ENCODE data around the gene RALGDS. TPM values are rescaled to one million over a fixed set of nuclear protein-coding genes. Genes with fewer than 3 reads are reported as not detected.
"Not testable (repeated sequence)": the region's sequence is repeated elsewhere in the genome, so short reads cannot be mapped to it uniquely, and the experiment has no call there.

RALGDS gene
- total and polyA plus RNA-seq, 4 donors: 67.4 to 134 (median 99.4) TPM

DNA sequence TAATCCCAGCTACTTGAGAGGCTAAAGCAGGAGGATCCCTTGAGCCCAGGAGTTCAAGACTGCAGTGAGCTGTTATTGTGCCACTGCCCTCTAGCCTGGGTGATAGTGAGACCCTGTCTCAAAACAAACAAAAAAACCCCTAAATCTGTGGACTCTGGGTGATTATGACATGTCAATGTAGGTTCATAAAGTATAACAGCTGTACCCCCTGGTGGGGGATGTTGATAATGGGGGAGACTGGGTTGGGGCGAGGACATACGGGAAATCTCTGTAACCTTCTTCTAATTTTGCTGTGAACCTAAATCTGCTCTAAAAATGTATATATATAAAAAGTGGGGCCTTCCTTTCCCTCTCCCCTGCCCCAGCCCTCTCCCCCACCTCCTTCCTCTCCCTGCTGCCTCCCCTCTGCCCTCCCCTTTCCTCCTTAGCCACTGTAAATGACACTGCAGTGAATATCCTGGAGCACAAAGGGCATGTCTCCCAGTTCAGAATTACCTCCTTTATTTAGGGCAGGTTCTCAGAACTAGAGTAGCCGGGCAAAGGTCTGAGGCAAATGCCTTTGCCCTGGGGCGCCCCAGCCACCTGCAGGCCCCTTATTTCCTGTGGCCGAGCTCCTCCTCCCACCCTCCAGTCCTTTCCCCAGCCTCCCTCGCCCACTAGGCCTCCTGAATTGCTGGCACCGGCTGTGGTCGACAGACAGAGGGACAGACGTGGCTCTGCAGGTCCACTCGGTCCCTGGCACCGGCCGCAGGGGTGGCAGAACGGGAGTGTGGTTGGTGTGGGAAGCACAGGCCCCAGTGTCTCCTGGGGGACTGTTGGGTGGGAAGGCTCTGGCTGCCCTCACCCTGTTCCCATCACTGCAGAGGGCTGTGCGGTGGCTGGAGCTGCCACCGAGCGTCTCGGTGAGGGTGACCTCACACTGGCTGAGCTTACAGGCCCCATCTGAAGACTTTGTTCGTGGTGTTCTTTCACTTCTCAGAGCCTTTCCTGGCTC is 40.0 kb downstream of the RALGDS start:
- not testable (repeated sequence) for H3K27ac ChIP-seq (ENCODE audit: low read depth, low read length); DNase-seq (ENCODE audit: low read depth in 4 of 6, low spot score in 6 of 6); H3K4me1 ChIP-seq (ENCODE audit: control insufficient read depth, insufficient read depth, low read length); H3K4me3 ChIP-seq (ENCODE audit: low read depth, low read length); H3K36me3 ChIP-seq (ENCODE audit: control insufficient read depth, insufficient read depth, low read length); H3K27me3 ChIP-seq (ENCODE audit: control insufficient read depth, insufficient read depth, low read length); H3K9me3 ChIP-seq (ENCODE audit: control insufficient read depth, insufficient read depth, low read length)
- 87% methylated on average over 2 of the region's 18 CpGs for WGBS (ENCODE audit: insufficient coverage)

DNA sequence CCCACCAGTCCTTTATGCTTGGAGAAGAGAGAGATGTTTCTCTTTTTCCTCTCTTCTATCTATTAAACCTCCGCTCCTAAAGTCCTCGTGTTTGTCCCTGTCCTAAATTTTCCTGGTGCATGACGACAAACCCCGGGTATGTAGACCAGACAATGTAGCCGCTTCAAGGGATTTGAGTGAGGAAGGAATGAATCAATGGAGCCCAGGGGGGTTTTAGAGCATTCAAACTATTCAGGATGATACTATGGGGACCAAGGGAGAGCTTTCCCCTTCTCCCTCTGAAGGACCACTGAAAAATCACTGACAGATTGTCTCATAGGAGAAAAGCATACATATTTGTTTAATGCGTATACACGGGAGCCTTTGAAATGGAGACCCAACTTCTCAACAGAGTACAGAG is 40.9 kb downstream of the RALGDS start:
- no peaks in the 10 kb centered on the region for H3K4me1 ChIP-seq (ENCODE audit: control insufficient read depth, insufficient read depth, low read length)
- H3K27me3 ChIP-seq (ENCODE audit: control insufficient read depth, insufficient read depth, low read length): no peaks in the 10 kb centered on the region
- H3K27ac ChIP-seq (ENCODE audit: low read depth, low read length): no peak overlapping the region
- no peaks in the 10 kb centered on the region for H3K9me3 ChIP-seq (ENCODE audit: control insufficient read depth, insufficient read depth, low read length)
- peak in 1 of 6 donors; percentile 9 for DNase-seq (ENCODE audit: low read depth in 4 of 6, low spot score in 6 of 6)
- 89% methylated on average over 2 of the region's 7 CpGs for WGBS (ENCODE audit: insufficient coverage)
- no peaks in the 10 kb centered on the region for H3K36me3 ChIP-seq (ENCODE audit: control insufficient read depth, insufficient read depth, low read length)
- no peak overlapping the region for H3K4me3 ChIP-seq (ENCODE audit: low read depth, low read length)

DNA sequence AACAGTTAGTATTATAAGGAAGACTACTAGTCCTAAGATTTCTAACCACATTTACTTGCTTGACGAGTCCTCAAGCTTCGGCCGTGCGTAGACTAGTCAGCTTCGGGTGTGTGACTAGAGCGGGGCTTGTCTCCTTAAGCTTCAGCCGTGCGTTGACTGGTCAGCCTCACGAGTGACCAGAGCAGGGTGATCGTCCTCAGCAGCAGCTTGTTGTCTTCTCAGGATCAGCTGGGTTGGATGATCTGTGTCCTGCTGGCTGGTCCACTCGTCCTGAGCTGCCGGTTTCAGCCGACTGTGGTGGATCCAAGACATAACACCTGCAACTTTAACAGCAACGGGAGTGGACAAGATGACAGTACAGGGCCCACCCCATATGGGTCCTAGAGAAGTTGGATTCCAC is 42.6 kb downstream of the RALGDS start:
- DNase-seq (ENCODE audit: low read depth in 4 of 6, low spot score in 6 of 6): no peak
- H3K27ac ChIP-seq (ENCODE audit: low read depth, low read length): no peak overlapping the region
- no peaks in the 10 kb centered on the region for H3K27me3 ChIP-seq (ENCODE audit: control insufficient read depth, insufficient read depth, low read length)
- H3K4me1 ChIP-seq (ENCODE audit: control insufficient read depth, insufficient read depth, low read length): no peaks in the 10 kb centered on the region
- no peaks in the 10 kb centered on the region for H3K36me3 ChIP-seq (ENCODE audit: control insufficient read depth, insufficient read depth, low read length)
- H3K4me3 ChIP-seq (ENCODE audit: low read depth, low read length): no peak overlapping the region
- 82% methylated on average over 14 of the region's 14 CpGs for WGBS (ENCODE audit: insufficient coverage)
- no peaks in the 10 kb centered on the region for H3K9me3 ChIP-seq (ENCODE audit: control insufficient read depth, insufficient read depth, low read length)

DNA sequence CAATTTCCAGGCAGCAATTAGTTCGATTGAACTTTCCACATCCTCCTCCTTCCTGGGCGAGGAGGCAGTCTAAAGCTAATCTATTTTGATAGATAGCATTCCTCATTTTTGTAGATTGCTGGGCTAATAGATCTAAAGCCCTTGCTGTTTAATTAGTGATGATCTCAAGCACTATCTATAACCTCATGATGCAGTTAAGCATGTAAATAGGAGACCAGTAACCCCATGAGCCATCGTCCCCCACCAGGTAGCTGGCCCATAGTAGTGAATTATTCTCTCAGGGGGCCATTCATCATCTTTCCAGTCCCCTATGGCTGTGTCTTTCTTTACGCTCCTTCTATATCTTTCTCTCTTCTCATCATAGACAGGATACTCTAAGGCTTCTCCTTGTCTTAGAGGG is 44.3 kb downstream of the RALGDS start:
- no peak for DNase-seq (ENCODE audit: low read depth in 4 of 6, low spot score in 6 of 6)
- no CpG with 5 or more reads among the region's 4 CpGs for WGBS (ENCODE audit: insufficient coverage)
- Histone ChIP-seq H3K9me3 (ENCODE audit: control insufficient read depth, insufficient read depth, low read length) (no peaks in the 10 kb centered on the region), H3K4me1 (ENCODE audit: control insufficient read depth, insufficient read depth, low read length) (no peaks in the 10 kb centered on the region), H3K27ac (ENCODE audit: low read depth, low read length) (no peak overlapping the region), H3K36me3 (ENCODE audit: control insufficient read depth, insufficient read depth, low read length) (peaks cover 3% of the 10 kb centered on the region), H3K27me3 (ENCODE audit: control insufficient read depth, insufficient read depth, low read length) (no peaks in the 10 kb centered on the region), H3K4me3 (ENCODE audit: low read depth, low read length) (no peak overlapping the region)

DNA sequence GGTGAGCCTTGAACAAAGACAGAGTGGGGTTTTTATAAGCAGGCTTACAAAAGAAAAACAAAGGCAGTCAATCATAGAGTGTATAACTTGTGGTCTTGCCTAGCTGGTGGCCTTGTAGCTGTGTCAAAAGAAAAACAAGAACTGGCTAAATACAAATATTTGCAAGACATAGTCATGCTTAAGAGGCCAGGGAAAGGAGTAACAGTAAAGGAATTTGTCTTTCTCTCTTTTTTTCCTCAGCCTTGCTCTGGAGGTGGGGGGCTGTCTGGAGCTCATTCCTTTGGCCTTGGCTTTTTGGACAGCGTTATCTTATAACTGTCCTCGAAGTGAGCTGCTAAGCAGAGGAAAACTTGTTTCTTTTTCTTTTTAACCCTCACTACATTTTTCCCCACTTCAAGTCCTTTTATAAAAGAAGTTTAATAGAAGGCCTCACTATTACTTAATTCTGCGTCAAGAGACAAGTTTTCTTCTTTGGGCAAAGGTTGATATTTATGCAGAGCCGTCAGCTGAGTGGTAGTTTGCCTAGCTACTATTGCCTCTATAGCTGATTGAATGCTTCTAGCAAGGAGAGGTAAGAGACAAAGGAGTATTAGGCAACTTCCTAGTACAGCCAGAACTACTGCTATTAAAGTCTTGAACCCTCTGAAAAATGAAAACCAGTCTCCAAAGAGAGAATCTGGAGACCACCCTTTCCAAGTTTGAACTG is 45.0 kb downstream of the RALGDS start:
- H3K36me3 ChIP-seq (ENCODE audit: control insufficient read depth, insufficient read depth, low read length): peaks cover 3% of the 10 kb centered on the region
- H3K27ac ChIP-seq (ENCODE audit: low read depth, low read length): no peak overlapping the region
- WGBS (ENCODE audit: insufficient coverage): 57% methylated on average over 1 of the region's 4 CpGs
- H3K4me1 ChIP-seq (ENCODE audit: control insufficient read depth, insufficient read depth, low read length): no peaks in the 10 kb centered on the region
- H3K9me3 ChIP-seq (ENCODE audit: control insufficient read depth, insufficient read depth, low read length): no peaks in the 10 kb centered on the region
- H3K4me3 ChIP-seq (ENCODE audit: low read depth, low read length): no peak overlapping the region
- DNase-seq (ENCODE audit: low read depth in 4 of 6, low spot score in 6 of 6): no peak
- H3K27me3 ChIP-seq (ENCODE audit: control insufficient read depth, insufficient read depth, low read length): no peaks in the 10 kb centered on the region

DNA sequence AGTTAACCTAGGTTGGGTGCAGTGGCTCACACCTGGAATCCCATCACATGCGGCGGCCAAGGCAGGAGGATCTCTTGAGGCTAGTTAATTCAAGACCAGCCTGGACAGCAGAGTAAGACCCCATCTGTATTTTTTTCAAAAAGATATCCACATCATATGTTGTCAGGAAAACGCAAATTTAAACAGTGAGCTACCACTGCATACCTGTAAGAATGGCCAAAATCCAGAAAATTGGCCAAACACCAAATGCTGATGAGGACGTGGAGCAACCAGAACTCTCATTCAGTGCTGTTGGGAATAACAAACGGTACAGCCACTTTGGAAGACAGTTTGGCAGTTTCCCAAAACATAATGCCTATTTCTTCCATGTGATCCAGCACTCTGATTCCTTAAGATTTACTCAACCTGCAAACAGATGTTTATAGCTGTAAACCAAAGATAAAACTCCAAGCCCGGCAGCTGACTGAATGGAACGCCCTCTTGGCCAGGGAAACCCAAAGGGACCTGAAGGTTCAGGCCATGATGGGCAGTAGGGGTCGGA is 46.9 kb downstream of the RALGDS start:
- Histone ChIP-seq H3K36me3 (ENCODE audit: control insufficient read depth, insufficient read depth, low read length) (peaks cover 10% of the 10 kb centered on the region), H3K4me1 (ENCODE audit: control insufficient read depth, insufficient read depth, low read length) (no peaks in the 10 kb centered on the region), H3K4me3 (ENCODE audit: low read depth, low read length) (no peak overlapping the region), H3K27me3 (ENCODE audit: control insufficient read depth, insufficient read depth, low read length) (no peaks in the 10 kb centered on the region), H3K27ac (ENCODE audit: low read depth, low read length) (no peak overlapping the region), H3K9me3 (ENCODE audit: control insufficient read depth, insufficient read depth, low read length) (no peaks in the 10 kb centered on the region)
- WGBS (ENCODE audit: insufficient coverage): 75% methylated on average over 8 of the region's 8 CpGs
- peak in 1 of 6 donors; percentile 16 for DNase-seq (ENCODE audit: low read depth in 4 of 6, low spot score in 6 of 6)

DNA sequence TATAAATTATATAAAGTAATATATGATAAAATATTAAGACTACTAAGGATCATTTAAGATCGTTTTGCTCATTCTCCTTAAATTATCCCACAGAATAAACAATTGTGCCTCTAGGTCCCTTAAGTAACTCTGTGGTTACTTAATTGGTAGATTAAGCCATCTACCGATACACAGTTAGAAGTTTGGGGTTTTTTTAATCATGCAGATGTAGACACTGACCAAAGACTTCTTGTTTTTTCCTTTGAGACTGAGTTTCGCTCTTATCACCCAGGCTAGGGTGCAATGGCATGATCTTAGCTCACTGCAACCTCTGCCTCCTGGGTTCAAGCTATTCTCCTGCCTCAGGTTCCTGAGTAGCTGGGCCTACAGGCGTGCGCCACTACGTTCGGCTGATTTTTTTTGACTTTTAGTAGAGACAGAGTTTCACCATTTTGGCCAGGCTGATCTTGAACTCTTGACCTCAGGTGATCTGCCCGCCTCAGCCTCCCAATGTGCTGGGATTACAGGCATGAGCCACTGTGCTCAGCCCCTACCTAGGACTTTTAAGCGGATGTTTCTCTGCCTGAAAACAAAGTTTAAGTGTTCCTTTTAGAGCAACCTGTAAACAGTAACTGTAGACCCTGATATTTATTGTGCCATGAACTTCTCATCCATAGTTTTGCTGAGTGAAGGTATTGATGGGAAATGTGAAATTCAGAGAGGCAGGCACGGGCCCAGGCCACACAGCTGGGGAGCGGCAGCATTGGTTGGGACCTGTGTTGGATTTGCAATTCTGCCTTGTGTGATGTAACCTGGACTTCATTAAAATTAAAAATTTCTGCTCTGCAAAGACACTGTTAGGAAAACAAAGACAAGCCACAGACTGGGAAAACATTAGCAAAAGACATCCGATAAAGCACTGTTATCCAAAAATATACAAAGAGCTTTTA is 47.7 kb downstream of the RALGDS start:
- Histone ChIP-seq H3K27ac (ENCODE audit: low read depth, low read length) (no peak overlapping the region), H3K9me3 (ENCODE audit: control insufficient read depth, insufficient read depth, low read length) (no peaks in the 10 kb centered on the region), H3K36me3 (ENCODE audit: control insufficient read depth, insufficient read depth, low read length) (peaks cover 10% of the 10 kb centered on the region), H3K27me3 (ENCODE audit: control insufficient read depth, insufficient read depth, low read length) (no peaks in the 10 kb centered on the region), H3K4me3 (ENCODE audit: low read depth, low read length) (no peak overlapping the region), H3K4me1 (ENCODE audit: control insufficient read depth, insufficient read depth, low read length) (no peaks in the 10 kb centered on the region)
- DNase-seq (ENCODE audit: low read depth in 4 of 6, low spot score in 6 of 6): no peak
- WGBS (ENCODE audit: insufficient coverage): 89% methylated on average over 8 of the region's 12 CpGs

DNA sequence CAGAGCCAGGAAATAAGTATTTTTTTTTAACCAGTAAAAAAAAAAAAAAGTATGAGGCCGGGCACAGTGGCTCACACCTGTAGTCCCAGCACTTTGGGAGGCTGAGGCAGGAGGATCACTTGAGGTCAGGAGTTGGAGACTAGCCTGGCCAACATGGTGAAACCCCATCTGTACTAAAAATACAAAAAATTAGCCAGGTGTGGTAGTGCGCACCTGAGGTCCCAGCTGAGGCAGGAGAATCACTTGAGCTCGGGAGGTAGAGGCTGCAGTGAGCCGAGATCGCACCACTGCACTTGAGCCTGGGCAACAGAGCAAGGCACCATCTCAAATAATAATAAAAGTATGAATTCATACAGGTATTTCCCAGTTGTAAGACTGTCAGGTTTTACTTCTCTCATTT is 48.8 kb downstream of the RALGDS start:
- H3K4me1 ChIP-seq (ENCODE audit: control insufficient read depth, insufficient read depth, low read length); H3K4me3 ChIP-seq (ENCODE audit: low read depth, low read length); DNase-seq (ENCODE audit: low read depth in 4 of 6, low spot score in 6 of 6); H3K27me3 ChIP-seq (ENCODE audit: control insufficient read depth, insufficient read depth, low read length); H3K9me3 ChIP-seq (ENCODE audit: control insufficient read depth, insufficient read depth, low read length); H3K27ac ChIP-seq (ENCODE audit: low read depth, low read length): not testable (repeated sequence)
- peaks cover 18% of the 10 kb centered on the region for H3K36me3 ChIP-seq (ENCODE audit: control insufficient read depth, insufficient read depth, low read length)
- WGBS (ENCODE audit: insufficient coverage): no CpG with 5 or more reads among the region's 5 CpGs
